Measurements from ENCODE around the gene STMN1. TPM values are rescaled to one million over a fixed set of nuclear protein-coding genes. Genes with fewer than 3 reads are reported as not detected.
"Not testable (repeated sequence)": the region's sequence is repeated elsewhere in the genome, so short reads cannot be mapped to it uniquely, and the experiment has no call there.

Gene STMN1
- total RNA-seq = 152 and 206 TPM in 2 replicates

GRCh38 chr1:25905680-25906643, at the start of gene STMN1:
Gene STMN1 (minus strand): TSS chr1:25906419. CDS start chr1:25904676, 1,743 bp downstream.
- DNase-seq (ENCODE audit: low read depth, low spot score) = peak; percentile 69

DNA sequence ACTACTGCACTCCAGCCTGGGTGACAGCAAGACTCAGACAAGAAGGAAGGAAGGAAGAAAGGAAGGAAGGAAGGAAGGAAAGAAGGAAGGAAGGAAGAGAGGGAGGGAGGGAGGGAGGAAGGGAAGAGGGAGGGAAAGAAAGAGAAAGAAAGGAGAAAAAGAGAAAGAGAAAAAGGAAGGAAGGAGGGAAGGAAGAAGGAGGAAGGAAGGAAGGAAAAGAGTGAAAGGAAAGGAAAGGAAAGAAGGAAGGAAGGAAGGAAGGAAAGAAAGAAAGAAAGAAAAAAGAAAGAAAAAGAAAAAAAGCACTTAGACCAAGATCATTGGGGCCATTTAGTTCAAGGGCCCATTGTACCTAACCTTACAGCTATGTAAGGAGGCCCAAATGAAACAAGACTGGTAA, 49.3 kb upstream of the STMN1 start:
- no peak for DNase-seq (ENCODE audit: low read depth, low spot score)

DNA sequence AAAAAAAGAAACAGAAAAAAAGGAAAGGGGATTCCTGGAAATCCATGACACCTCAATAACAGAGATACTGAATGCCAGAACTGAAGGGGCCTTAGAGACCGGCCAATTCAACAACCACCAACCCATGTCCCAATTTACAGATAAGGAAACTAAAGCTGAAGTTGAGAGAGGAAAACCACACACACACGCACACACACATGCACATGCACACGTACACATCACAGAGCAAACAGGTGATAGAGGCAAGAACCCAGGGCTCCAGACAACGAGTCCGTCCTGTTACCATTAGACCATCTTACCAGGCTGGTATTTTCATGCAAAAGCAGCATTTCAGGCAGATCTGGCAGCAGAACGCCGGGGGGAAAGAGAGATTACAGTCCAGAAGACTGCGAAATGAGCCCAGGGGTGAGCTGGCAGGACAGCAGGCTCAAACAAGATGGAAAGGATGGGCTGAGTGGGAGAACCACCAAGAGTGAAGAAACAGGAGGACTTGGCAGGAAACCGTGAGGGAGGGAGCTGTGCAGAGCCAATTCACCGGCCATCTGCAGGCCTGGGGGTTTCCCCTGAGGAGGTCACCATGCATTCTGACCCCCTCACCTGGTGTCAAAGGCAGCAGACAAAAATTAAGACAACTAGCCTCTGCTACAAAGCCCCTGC, 48.2 kb upstream of the STMN1 start:
- DNase-seq (ENCODE audit: low read depth, low spot score) = no peak

DNA sequence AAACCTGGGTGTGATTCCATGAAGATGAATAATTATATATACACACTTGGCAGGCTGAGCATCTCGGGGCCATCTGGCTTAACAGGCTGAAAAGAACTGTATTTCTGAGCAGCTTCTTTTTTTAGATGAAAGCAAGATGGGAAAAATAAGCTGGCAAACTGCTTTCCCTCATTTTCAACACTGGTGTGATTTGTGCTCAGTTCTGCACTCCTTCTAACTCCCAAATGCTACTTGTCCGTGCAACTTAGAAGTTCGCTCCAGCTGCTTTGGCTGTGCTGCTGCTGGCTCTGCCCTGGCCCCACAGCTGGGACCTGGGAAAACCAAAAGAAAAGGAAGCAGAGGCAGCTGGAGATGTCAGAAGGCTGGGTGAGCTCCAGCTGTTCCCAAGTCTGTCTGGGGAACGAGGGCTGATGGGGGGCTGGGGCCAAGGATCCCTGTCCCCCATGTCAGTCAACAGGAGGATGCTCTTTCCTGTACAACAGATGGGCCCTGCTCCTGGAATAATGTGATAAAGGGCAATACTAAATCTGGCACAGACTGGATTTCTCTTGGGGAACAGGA, 46.7 kb upstream of the STMN1 start:
- DNase-seq (ENCODE audit: low read depth, low spot score) = no peak

DNA sequence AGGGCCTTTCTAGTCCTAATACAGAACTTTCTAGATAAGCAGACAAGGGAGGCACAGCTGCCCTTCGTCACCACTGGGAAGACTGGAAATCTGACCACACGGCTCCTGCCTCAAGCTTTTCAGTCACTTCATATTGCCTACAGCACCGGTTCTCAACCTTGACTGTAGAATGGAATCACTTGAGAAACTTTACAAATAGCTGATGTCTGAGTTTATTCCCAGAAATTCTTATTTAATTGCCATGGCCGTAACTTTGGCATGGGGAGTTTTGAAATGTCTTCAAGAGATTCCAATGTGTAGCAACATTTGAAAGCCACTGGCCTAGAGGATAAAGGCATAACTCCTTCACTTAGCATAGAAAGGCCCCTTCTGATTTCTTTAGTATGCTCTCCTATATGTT, 42.4 kb upstream of the STMN1 start:
- no peak for DNase-seq (ENCODE audit: low read depth, low spot score)

GRCh38 chr1:25947027-25947426, 40.8 kb upstream of the STMN1 start:
- no peak for DNase-seq (ENCODE audit: low read depth, low spot score)

- no peak for DNase-seq (ENCODE audit: low read depth, low spot score)
Measured at GRCh38 chr1:25945761-25946160, 39.5 kb upstream of the STMN1 start.

GRCh38 chr1:25944986-25945385, 38.8 kb upstream of the STMN1 start:
- no peak for DNase-seq (ENCODE audit: low read depth, low spot score)

GRCh38 chr1:25943511-25943910, 37.3 kb upstream of the STMN1 start:
- not testable (repeated sequence) for DNase-seq (ENCODE audit: low read depth, low spot score)

GRCh38 chr1:25936947-25937346, 30.7 kb upstream of the STMN1 start:
- no peak for DNase-seq (ENCODE audit: low read depth, low spot score)

DNA sequence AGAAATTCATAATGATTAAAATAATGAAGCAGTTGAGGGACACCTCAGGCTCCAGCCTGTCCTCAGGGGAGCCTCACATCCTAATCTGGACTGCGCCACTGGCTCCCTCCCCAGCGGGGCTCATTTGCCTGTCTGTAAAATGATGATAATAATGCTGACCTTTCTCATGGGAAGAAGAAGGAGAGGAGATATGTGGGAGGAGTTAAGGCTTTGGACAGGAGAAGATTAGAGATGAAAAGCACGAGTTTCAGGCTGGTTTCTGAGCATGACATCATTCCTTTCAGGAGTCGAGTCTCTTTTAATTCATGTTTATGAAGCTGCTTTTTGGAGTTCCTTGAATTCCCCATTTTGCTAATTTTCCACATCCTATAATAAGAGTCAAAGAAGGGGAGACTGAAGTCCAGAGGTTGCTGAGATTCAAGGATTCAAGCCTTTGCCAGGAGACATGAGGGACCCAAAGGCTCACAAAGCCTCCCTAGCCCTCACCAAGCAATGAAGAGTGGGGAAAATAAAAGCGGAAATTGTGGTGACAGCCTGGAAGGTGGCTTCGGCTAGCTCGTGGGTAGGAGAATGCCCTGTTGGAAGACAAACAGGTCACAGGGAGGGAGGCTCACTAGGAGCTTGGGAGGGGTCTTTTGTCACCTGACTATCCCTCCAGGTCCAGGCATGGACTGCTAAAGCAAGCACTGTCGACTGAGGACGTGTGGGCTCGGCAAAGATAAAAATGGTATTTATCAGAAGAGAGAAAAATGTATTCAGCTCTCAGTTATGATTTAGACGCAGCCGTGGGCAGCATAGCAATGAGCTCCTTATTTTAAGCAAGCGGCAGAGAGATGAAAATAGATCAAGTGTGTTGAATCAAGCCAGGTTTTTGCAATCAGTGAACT, 27.5 kb upstream of the STMN1 start:
- DNase-seq (ENCODE audit: low read depth, low spot score) = no peak

- not testable (repeated sequence) for DNase-seq (ENCODE audit: low read depth, low spot score)
Measured at GRCh38 chr1:25932811-25933400, 26.7 kb upstream of the STMN1 start.

DNA sequence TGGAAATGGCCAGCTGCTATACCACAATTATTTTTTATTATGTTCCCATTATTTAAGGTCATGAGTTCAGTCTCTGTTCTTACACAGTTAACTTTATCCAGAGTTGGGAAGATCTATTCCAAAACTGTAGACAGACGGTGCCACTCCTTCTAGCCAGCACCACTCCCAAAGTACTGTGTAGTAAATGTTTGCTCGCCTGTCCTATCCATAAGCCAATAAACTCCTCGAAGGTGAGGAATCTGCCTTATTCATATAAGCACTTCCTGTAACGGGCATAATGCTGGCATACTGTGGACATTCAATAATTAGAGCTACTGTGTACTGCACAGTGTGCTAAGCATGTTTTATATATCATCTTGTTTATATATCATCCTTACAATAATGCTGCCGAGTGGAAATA, 26.1 kb upstream of the STMN1 start:
- DNase-seq (ENCODE audit: low read depth, low spot score) = no peak

GRCh38 chr1:25929016-25929415, 22.8 kb upstream of the STMN1 start:
- DNase-seq (ENCODE audit: low read depth, low spot score) = no peak

DNA sequence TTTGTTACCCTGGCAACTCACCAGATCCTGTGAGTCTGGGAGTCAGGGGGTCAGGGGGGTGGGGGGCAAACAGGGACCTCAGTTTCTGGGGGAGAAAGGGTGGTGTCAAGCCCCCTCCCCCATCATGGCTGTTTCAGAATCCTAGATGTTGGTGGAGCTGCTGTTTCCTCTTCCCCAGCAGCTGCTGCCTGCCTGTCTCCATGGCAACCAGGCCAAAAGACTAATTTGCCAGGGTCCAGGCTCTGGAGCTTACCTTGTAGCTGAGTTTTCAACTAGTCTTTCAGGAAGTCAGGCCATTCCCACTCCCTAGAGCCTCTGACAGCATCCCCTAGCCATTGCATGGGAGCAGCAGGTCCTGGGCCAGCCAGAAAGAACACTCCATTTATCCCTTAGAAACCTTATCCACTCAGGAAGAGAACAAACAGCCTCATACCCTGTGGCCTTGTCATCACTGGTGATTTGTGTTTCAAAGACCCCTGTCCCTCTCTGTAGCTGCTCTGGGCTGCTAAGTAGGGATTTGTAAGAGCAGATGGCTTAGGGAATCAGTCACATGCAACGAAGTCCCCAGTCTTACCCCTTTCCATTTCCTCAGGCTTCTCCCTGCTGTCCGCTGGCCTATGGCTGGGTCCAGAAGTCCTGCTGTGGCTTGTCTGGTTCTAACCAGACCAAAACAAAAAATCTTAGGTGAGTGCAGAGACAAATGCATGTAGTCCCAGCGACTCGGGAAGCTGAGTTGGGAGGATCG, 21.5 kb upstream of the STMN1 start:
- DNase-seq (ENCODE audit: low read depth, low spot score) = no peak

DNA sequence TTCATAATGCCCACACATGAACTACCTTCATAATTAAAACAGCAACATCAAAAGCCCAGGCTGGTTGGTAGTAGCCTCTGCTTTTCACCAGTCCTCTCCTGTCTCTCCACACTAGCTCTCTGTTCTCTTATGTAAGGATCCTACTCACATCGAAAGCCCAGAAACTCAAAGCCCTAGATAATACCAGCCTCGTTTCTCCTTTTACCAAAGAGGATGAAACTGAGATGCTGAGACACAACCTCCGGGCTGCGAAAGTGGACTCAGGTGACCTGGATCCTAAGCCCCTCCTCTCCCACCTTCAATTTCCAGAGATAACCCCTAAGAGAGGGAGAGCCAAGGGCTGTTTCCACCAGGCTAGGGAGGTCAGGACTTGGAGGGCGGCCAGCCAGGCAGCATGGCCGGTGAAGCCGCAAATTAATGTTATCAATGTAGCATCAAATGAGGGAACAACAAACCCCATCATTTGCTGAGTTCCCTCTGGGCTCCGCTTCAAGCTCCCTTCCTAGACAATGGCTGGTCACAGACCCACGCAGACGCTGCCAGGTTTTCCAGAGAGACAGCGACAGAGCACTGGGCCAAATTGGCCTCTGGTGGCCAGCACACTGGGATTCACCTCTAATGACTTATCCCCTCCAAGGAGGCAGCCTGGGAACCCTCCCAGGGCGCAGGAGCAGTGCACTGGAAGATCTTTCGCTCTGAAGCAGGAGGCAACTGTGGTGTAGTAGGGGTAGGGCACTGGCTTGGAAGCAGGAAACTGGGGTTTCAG, 20.7 kb upstream of the STMN1 start:
- no peak for DNase-seq (ENCODE audit: low read depth, low spot score)

DNA sequence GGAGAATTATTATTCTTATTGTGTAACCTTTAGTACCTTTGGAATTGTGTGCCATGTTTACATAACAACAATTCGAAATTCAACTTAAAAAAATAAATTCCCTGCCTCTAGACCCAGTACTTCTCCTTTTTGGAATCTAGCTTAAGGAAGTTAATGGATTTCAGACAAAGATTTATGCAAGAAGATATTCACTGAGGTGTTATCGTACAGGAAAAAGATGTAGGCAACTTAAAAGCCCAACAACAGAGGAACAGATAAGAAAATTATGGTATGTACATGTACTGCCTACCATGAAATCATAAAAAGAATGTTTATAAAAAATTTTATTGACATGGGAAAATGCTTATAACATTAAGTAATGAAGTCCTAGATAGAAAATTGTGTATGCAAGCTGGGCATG, 18.2 kb upstream of the STMN1 start:
- DNase-seq (ENCODE audit: low read depth, low spot score) = no peak

- no peak for DNase-seq (ENCODE audit: low read depth, low spot score)
Measured at GRCh38 chr1:25922971-25923552, 16.8 kb upstream of the STMN1 start.
